Left lung (tissue), 10 donors: Measurements from ENCODE around the gene TRIM29. TPM values are rescaled to one million over a fixed set of nuclear protein-coding genes. Genes with fewer than 3 reads are reported as not detected.
"Not testable (repeated sequence)": the region's sequence is repeated elsewhere in the genome, so short reads cannot be mapped to it uniquely, and the experiment has no call there.

Experiments used
- ATAC-seq: fragments of 200-7000 bp; cut with Tn5 transposase; one replicate; pipeline ENCODE4 v1.9.1; 2020; ENCODE audit warnings: moderate library complexity
- DNase-seq, 4 donors: peaks; one replicate each; pipeline ENCODE4 v3.0.0-alpha.2; 2013 to 2020
- H3K27ac ChIP-seq, 2 donors: fragments of 200-600 bp; sonication (generic) in 1 of 2; one replicate each; pipeline versions ENCODE4 v1.5.0 to v1.8.0; 2020 to 2021
- H3K27me3 ChIP-seq, 2 donors: fragments of 200-600 bp; sonication (generic) in 1 of 2; one replicate each; pipeline versions ENCODE4 v1.5.0 to v1.8.0; 2020 to 2021
- H3K36me3 ChIP-seq, 2 donors: fragments of 200-600 bp; sonication (generic) in 1 of 2; one replicate each; pipeline versions ENCODE4 v1.5.0 to v1.8.0; 2020 to 2021
- H3K4me1 ChIP-seq, 2 donors: fragments of 200-600 bp; one replicate each; pipeline ENCODE4 v1.8.0; 2021
- H3K4me3 ChIP-seq, 2 donors: fragments of 200-600 bp; sonication (generic) in 1 of 2; one replicate each; pipeline versions ENCODE4 v1.5.0 to v1.8.0; 2020 to 2021; ENCODE audit warnings: mild to moderate bottlenecking in 1 of 2
- H3K9me3 ChIP-seq, 2 donors: fragments of 200-600 bp; sonication (generic) in 1 of 2; one replicate each; pipeline versions ENCODE4 v1.5.0 to v1.8.0; 2020 to 2021
- intact Hi-C, 2 donors: fragments of 100-400 bp; cut with DNase I; formaldehyde crosslinking; loops; one replicate each; pipeline versions ENCODE4 v1.11.2 to v1.14.2; 2022
- polyA plus RNA-seq, 6 donors: library from polyadenylated mRNA; unstranded; fragments of 120-200 nt; gene quantifications; one replicate each; pipeline ENCODE4 v1.2.1, GENCODE V29; 2013; ENCODE audit not compliant: insufficient read length in 6 of 6
- total RNA-seq, 2 donors: library from RNA; stranded (reverse); fragmentation: NEBNext Ultra II Directional; extraction: Animal tissue kit (Norgen Biotek cat#: 25700); gene quantifications; one replicate each; pipeline ENCODE4 v1.2.1, GENCODE V29; 2021
- TF ChIP-seq, protein P1 (sequence below), 2 donors: fragments of 200-600 bp; sonication (generic) in 1 of 2; IDR thresholded peaks; one replicate each; pipeline versions ENCODE4 v1.5.0 to v1.8.0; 2021; ENCODE audit warnings: antibody characterized with exemption in 2 of 2
- donor health status: DM: no; HTN: yes; CAD: no.
- donor health status: DM: no; HTN: no; CAD: no.

The TRIM29 gene
- total and polyA plus RNA-seq, 8 donors: 0.18 to 5.4 (median 0.56) TPM

- no peaks in the 10 kb centered on the region for H3K4me1 ChIP-seq
- H3K36me3 ChIP-seq: no peaks in the 10 kb centered on the region
- DNase-seq (no peak), ATAC-seq (no peak)
- H3K4me3 ChIP-seq: no peak overlapping the region
- intact Hi-C loops: no loop called here
- H3K27ac ChIP-seq: no peak overlapping the region
- no peaks in the 10 kb centered on the region for H3K9me3 ChIP-seq
- H3K27me3 ChIP-seq: peaks cover 0 to 66% of the 10 kb centered on the region in 2 donors
- TF ChIP-seq, protein P1, sequence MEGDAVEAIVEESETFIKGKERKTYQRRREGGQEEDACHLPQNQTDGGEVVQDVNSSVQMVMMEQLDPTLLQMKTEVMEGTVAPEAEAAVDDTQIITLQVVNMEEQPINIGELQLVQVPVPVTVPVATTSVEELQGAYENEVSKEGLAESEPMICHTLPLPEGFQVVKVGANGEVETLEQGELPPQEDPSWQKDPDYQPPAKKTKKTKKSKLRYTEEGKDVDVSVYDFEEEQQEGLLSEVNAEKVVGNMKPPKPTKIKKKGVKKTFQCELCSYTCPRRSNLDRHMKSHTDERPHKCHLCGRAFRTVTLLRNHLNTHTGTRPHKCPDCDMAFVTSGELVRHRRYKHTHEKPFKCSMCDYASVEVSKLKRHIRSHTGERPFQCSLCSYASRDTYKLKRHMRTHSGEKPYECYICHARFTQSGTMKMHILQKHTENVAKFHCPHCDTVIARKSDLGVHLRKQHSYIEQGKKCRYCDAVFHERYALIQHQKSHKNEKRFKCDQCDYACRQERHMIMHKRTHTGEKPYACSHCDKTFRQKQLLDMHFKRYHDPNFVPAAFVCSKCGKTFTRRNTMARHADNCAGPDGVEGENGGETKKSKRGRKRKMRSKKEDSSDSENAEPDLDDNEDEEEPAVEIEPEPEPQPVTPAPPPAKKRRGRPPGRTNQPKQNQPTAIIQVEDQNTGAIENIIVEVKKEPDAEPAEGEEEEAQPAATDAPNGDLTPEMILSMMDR (IDR thresholded peaks at IDR 0.05): no peak
These were observed 6.6 kb upstream of the TRIM29 start for GRCh38 chr11:120144501-120144900.

GRCh38 chr11:120143472-120143871 lies 5.6 kb upstream of the TRIM29 start:
- H3K27ac ChIP-seq, intact Hi-C loops, DNase-seq, ATAC-seq, H3K4me1 ChIP-seq, H3K36me3 ChIP-seq, H3K9me3 ChIP-seq, H3K4me3 ChIP-seq: not testable (repeated sequence)
- peaks cover 0 to 73% of the 10 kb centered on the region in 2 donors for H3K27me3 ChIP-seq

GRCh38 chr11:120142441-120143100 lies 4.7 kb upstream of the TRIM29 start:
- intact Hi-C loops: no loop called here
- H3K4me1 ChIP-seq: no peaks in the 10 kb centered on the region
- TF ChIP-seq, protein P1 (IDR thresholded peaks at IDR 0.05): no peak
- ATAC-seq (no peak), DNase-seq (no peak)
- peaks cover 0 to 68% of the 10 kb centered on the region in 2 donors for H3K27me3 ChIP-seq
- no peaks in the 10 kb centered on the region for H3K36me3 ChIP-seq
- no peaks in the 10 kb centered on the region for H3K9me3 ChIP-seq
- no peak overlapping the region for H3K4me3 ChIP-seq
- no peak overlapping the region for H3K27ac ChIP-seq

GRCh38 chr11:120141768-120142423 lies 4.0 kb upstream of the TRIM29 start:
- intact Hi-C loops: no loop called here
- Histone ChIP-seq H3K36me3 (no peaks in the 10 kb centered on the region), H3K27ac (no peak overlapping the region), H3K4me3 (no peak overlapping the region), H3K27me3 (peaks cover 0 to 62% of the 10 kb centered on the region in 2 donors), H3K4me1 (no peaks in the 10 kb centered on the region), H3K9me3 (no peaks in the 10 kb centered on the region)
- no peak for ATAC-seq
- no peak for DNase-seq
- TF ChIP-seq, protein P1 (IDR thresholded peaks at IDR 0.05): no peak

DNA sequence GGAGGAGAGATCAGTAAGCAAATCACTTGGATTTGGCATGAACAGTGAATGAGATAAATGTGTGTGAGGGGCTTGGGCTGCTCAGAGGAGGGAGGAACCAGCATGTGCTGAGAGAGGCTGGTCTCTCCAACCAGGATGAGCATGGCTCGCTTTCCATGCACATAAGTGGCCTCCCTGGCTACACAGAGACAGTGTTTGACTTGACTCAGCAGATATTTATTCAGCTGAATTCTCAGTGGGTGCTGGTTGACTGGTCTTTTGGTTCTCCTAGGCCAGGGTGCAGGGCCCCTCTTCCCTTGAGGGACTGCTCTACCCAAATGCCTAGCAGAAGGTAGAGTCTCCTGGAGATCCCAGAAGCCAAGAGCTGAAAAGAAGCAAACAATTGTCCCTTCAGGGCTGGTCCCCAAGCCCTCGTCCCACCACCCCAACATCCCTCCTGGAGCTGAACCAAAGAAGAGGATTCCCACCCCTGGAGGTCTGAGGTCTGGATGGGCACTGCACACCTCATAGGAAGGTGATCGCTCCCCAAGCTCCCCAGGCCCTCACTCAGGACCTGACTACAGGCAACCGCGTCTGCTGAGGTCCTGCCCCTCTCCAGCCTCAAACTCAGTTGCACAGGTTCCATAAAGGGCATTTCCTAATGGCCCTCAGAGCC lies 3.3 kb upstream of the TRIM29 start:
- TF ChIP-seq, protein P1 (IDR thresholded peaks at IDR 0.05): no peak
- no peaks in the 10 kb centered on the region for H3K9me3 ChIP-seq
- no peak for ATAC-seq
- no peak for DNase-seq
- H3K27ac ChIP-seq: no peak overlapping the region
- no peaks in the 10 kb centered on the region for H3K4me1 ChIP-seq
- peaks cover 0 to 57% of the 10 kb centered on the region in 2 donors for H3K27me3 ChIP-seq
- no peak overlapping the region for H3K4me3 ChIP-seq
- intact Hi-C loops: no loop called here
- no peaks in the 10 kb centered on the region for H3K36me3 ChIP-seq
